H9 (cell line): ENCODE results near the gene ZBTB44. TPM values are rescaled to one million over a fixed set of nuclear protein-coding genes. Genes with fewer than 3 reads are reported as not detected.

Experiments used
- DNase-seq: peaks from one replicate; pipeline ENCODE4 v3.0.0-alpha.2; 2017
- H2AFZ ChIP-seq: one replicate; pipeline ENCODE4 v1.6.1; 2013; ENCODE audit warnings: mild to moderate bottlenecking, low read length, control low read depth, moderate library complexity
- H2AK5ac ChIP-seq: 2 replicates; pipeline ENCODE4 v1.6.1; 2013; ENCODE audit warnings: low read length, control low read depth, mixed read lengths; ENCODE audit not compliant: insufficient read length
- H2BK120ac ChIP-seq: one replicate; pipeline ENCODE4 v1.6.1; 2013; ENCODE audit warnings: low read depth, mild to moderate bottlenecking, low read length, control low read depth, inconsistent platforms; ENCODE audit not compliant: poor library complexity, severe bottlenecking
- H2BK12ac ChIP-seq: 2 replicates; pipeline ENCODE4 v1.6.1; 2013; ENCODE audit warnings: low read length, control low read depth, mixed read lengths, low read depth; ENCODE audit not compliant: insufficient read length
- H2BK15ac ChIP-seq: 2 replicates; pipeline ENCODE4 v1.6.1; 2013; ENCODE audit warnings: low read depth, low read length, control low read depth
- H2BK20ac ChIP-seq: one replicate; pipeline ENCODE4 v1.6.1; 2013; ENCODE audit warnings: low read depth, mild to moderate bottlenecking, low read length, control low read depth, inconsistent platforms; ENCODE audit not compliant: poor library complexity, severe bottlenecking
- H2BK5ac ChIP-seq: 2 replicates; pipeline ENCODE4 v1.6.1; 2013; ENCODE audit warnings: low read length, control low read depth, mixed read lengths; ENCODE audit not compliant: insufficient read length
- H3K14ac ChIP-seq: 2 replicates; pipeline ENCODE4 v1.6.1; 2013; ENCODE audit warnings: low read length, control low read depth; ENCODE audit not compliant: insufficient read depth
- H3K18ac ChIP-seq: 2 replicates; pipeline ENCODE4 v1.6.1; 2013; ENCODE audit warnings: low read depth, mild to moderate bottlenecking, mixed read lengths, low read length, control low read depth; ENCODE audit not compliant: insufficient read length
- H3K23ac ChIP-seq: 2 replicates; pipeline ENCODE4 v1.6.1; 2013; ENCODE audit warnings: low read length, control low read depth, mixed read lengths, low read depth; ENCODE audit not compliant: insufficient read length
- H3K23me2 ChIP-seq: 2 replicates; pipeline ENCODE4 v1.6.1; 2013; ENCODE audit warnings: low read depth, mild to moderate bottlenecking, mixed read lengths, low read length, control low read depth; ENCODE audit not compliant: insufficient read length, poor library complexity, severe bottlenecking
- H3K27ac ChIP-seq: 2 replicates; pipeline ENCODE4 v1.5.1; 2013; ENCODE audit warnings: low read length, control low read depth, mixed read lengths, low read depth; ENCODE audit not compliant: insufficient read length
- H3K27me3 ChIP-seq: 2 replicates; pipeline ENCODE4 v1.6.1; 2013; ENCODE audit warnings: low read length, control low read depth, inconsistent platforms; ENCODE audit not compliant: insufficient read depth
- H3K4ac ChIP-seq: 2 replicates; pipeline ENCODE4 v1.6.1; 2013; ENCODE audit warnings: low read depth, mild to moderate bottlenecking, control low read depth, inconsistent platforms, low read length, moderate library complexity
- H3K4me1 ChIP-seq: 2 replicates; pipeline ENCODE4 v1.6.1; 2013; ENCODE audit warnings: low read length, control low read depth, inconsistent platforms; ENCODE audit not compliant: insufficient read depth
- H3K4me2 ChIP-seq: 2 replicates; pipeline ENCODE4 v1.6.1; 2013; ENCODE audit warnings: low read length, control low read depth, mixed read lengths; ENCODE audit not compliant: insufficient read length, insufficient read depth
- H3K56ac ChIP-seq: 2 replicates; pipeline ENCODE4 v1.6.1; 2013; ENCODE audit warnings: low read depth, mild to moderate bottlenecking, mixed read lengths, low read length, control low read depth; ENCODE audit not compliant: insufficient read length
- H3K79me1 ChIP-seq: 2 replicates; pipeline ENCODE4 v1.6.1; 2013; ENCODE audit warnings: low read depth, mild to moderate bottlenecking, moderate library complexity, low read length, control low read depth, inconsistent platforms; ENCODE audit not compliant: insufficient read depth, poor library complexity, severe bottlenecking
- H3K79me2 ChIP-seq: 2 replicates; pipeline ENCODE4 v1.6.1; 2013; ENCODE audit warnings: low read length, control low read depth, inconsistent platforms; ENCODE audit not compliant: insufficient read depth
- H3K9ac ChIP-seq: 2 replicates; pipeline ENCODE4 v1.6.1; 2013; ENCODE audit warnings: low read length, control low read depth, mixed read lengths; ENCODE audit not compliant: insufficient read length; ENCODE audit errors: extremely low read depth
- H3K9me3 ChIP-seq: one replicate; pipeline ENCODE4 v1.6.1; 2013; ENCODE audit warnings: low read depth, low read length, inconsistent platforms; ENCODE audit not compliant: control insufficient read depth
- H3T11ph ChIP-seq: one replicate; pipeline ENCODE4 v1.6.1; 2013; ENCODE audit warnings: mild to moderate bottlenecking, low read length, control low read depth, inconsistent platforms
- H4K20me1 ChIP-seq: one replicate; pipeline ENCODE4 v1.6.1; 2013; ENCODE audit not compliant: control insufficient read depth, insufficient read length, insufficient read depth
- H4K5ac ChIP-seq: 2 replicates; pipeline ENCODE4 v1.6.1; 2013; ENCODE audit warnings: low read depth, mild to moderate bottlenecking, mixed read lengths, low read length, control low read depth; ENCODE audit not compliant: insufficient read length
- H4K8ac ChIP-seq: replicated peaks from 2 replicates; pipeline ENCODE4 v1.6.1; 2013; ENCODE audit warnings: low read length, control low read depth, mixed read lengths, low read depth; ENCODE audit not compliant: insufficient read length
- H4K91ac ChIP-seq: 2 replicates; pipeline ENCODE4 v1.6.1; 2013; ENCODE audit warnings: low read depth, mild to moderate bottlenecking, moderate library complexity, mixed read lengths, low read length, control low read depth; ENCODE audit not compliant: insufficient read length
- H3K27ac Mint-ChIP-seq, 3 experiments: 2 replicates in 2 of 3; 3 replicates in 1 of 3; pipeline ENCODE4 v1.8.0; 2020 to 2021; ENCODE audit warnings: mixed read lengths in 3 of 3, mild to moderate bottlenecking in 1 of 3, moderate library complexity in 1 of 3
- H3K27me3 Mint-ChIP-seq: 2 replicates; pipeline ENCODE4 v1.8.0; 2021; ENCODE audit warnings: low read depth, mild to moderate bottlenecking, moderate library complexity, mixed read lengths
- H3K36me3 Mint-ChIP-seq, 3 experiments: 2 replicates in 2 of 3; 3 replicates in 1 of 3; pipeline ENCODE4 v1.8.0; 2020 to 2021; ENCODE audit warnings: low read depth in 3 of 3, mixed read lengths in 3 of 3; ENCODE audit not compliant: insufficient read depth in 1 of 3
- H3K4me1 Mint-ChIP-seq, 2 experiments: 2 replicates each; pipeline ENCODE4 v1.8.0; 2020; ENCODE audit warnings: mixed read lengths in 2 of 2
- H3K4me3 Mint-ChIP-seq, 2 experiments: 2 replicates in 1 of 2; 3 replicates in 1 of 2; pipeline ENCODE4 v1.8.0; 2020 to 2021; ENCODE audit warnings: mild to moderate bottlenecking in 2 of 2, mixed read lengths in 2 of 2, moderate library complexity in 1 of 2
- H3K9me3 Mint-ChIP-seq, 2 experiments: 2 replicates in 1 of 2; 3 replicates in 1 of 2; pipeline ENCODE4 v1.8.0; 2020; ENCODE audit warnings: mild to moderate bottlenecking in 2 of 2, mixed read lengths in 2 of 2, moderate library complexity in 1 of 2
- WGBS: extraction: QIAGEN DNeasy Blood & Tissue Kit; methylation state at CpG from one replicate; pipeline ENCODE4 v1.1.7; 2013; ENCODE audit warnings: missing lambda C conversion rate, low lambda C conversion rate, mixed read lengths; ENCODE audit not compliant: insufficient read length; ENCODE audit errors: extremely low coverage; 5-methylcytosine and 5-hydroxymethylcytosine counted together
- total RNA-seq: library from RNA; stranded (reverse); gene quantifications from 2 replicates; pipeline ENCODE4 v1.2.1, GENCODE V29; 2021
- TF ChIP-seq, protein P1 (sequence below): fragments of 200-600 bp; sonication (generic); conservative IDR thresholded peaks from 3 replicates; pipeline ENCODE4 v1.8.0; 2021; ENCODE audit warnings: antibody characterized with exemption, mild to moderate bottlenecking

The ZBTB44 gene
- total RNA-seq, 1 experiment from 2014 or later, result 67.7 TPM

- 0 out of 2 replicates have a peak, but pooled peaks cover under 1% of the 10 kb centered on the region for H3K4me1 ChIP-seq
- Mint-ChIP-seq H3K27ac (peak overlapping the region in 2 of 3 experiments; percentile 47 to 68; a peak in 2 of 7 replicates), H3K4me1 (0 out of 4 replicates have a peak, but pooled peaks cover 3 to 5% of the 10 kb centered on the region in 2 experiments), H3K9me3 (peaks cover 0 to 13% of the 10 kb centered on the region in 2 experiments; a peak in 3 of 5 replicates), H3K36me3 (peaks cover 41 to 54% (median 45%) of the 10 kb centered on the region in 3 experiments), H3K4me3 (no peak overlapping the region), H3K27me3 (no peaks in the 10 kb centered on the region; the same call in 1 of the 2 replicates)
- TF ChIP-seq, protein P1, sequence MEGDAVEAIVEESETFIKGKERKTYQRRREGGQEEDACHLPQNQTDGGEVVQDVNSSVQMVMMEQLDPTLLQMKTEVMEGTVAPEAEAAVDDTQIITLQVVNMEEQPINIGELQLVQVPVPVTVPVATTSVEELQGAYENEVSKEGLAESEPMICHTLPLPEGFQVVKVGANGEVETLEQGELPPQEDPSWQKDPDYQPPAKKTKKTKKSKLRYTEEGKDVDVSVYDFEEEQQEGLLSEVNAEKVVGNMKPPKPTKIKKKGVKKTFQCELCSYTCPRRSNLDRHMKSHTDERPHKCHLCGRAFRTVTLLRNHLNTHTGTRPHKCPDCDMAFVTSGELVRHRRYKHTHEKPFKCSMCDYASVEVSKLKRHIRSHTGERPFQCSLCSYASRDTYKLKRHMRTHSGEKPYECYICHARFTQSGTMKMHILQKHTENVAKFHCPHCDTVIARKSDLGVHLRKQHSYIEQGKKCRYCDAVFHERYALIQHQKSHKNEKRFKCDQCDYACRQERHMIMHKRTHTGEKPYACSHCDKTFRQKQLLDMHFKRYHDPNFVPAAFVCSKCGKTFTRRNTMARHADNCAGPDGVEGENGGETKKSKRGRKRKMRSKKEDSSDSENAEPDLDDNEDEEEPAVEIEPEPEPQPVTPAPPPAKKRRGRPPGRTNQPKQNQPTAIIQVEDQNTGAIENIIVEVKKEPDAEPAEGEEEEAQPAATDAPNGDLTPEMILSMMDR, result no peak
- H2AFZ ChIP-seq, result no peak overlapping the region
- H3K23me2 ChIP-seq, result no peaks in the 10 kb centered on the region
- H4K91ac ChIP-seq, result no peak overlapping the region
- H3K14ac ChIP-seq, result no peak overlapping the region
- H2BK15ac ChIP-seq, result no peak overlapping the region
- H3K27ac ChIP-seq, result no peak overlapping the region
- no peak overlapping the region for H3K23ac ChIP-seq
- H3K79me1 ChIP-seq, result no peaks in the 10 kb centered on the region
- WGBS, result no CpG with 5 or more reads among the region's 4 CpGs
- no peak overlapping the region for H3T11ph ChIP-seq
- H3K56ac ChIP-seq, result no peak overlapping the region
- no peak overlapping the region for H4K8ac ChIP-seq
- no peak overlapping the region for H2BK20ac ChIP-seq
- no peak overlapping the region for H2BK120ac ChIP-seq
- DNase-seq, result no peak
- H3K18ac ChIP-seq, result no peak overlapping the region
- H2BK5ac ChIP-seq, result no peak overlapping the region
- peaks cover under 1% of the 10 kb centered on the region; the same call in 1 of the 2 replicates for H3K79me2 ChIP-seq
- no peak overlapping the region for H3K4me2 ChIP-seq
- H3K27me3 ChIP-seq, result no peaks in the 10 kb centered on the region
- H2AK5ac ChIP-seq, result no peak overlapping the region
- H2BK12ac ChIP-seq, result no peak overlapping the region
- no peak overlapping the region for H4K5ac ChIP-seq
- H3K4ac ChIP-seq, result no peak overlapping the region
- H3K9me3 ChIP-seq, result no peaks in the 10 kb centered on the region
- no peak overlapping the region for H3K9ac ChIP-seq
- no peaks in the 10 kb centered on the region for H4K20me1 ChIP-seq
These were observed 52.3 kb downstream of the ZBTB44 start for GRCh38 chr11:130262424-130262823.
